PC-3 (cell line): Measurements from ENCODE around the gene CEP68.

Experiments
- CTCF ChIP-seq: fragments of 300-600 bp; sonication (generic); conservative IDR thresholded peaks from 2 replicates; pipeline ENCODE4 v1.5.1; 2017; ENCODE audit warnings: antibody characterized with exemption, low read depth, mild to moderate bottlenecking, low read length
- EZH2 ChIP-seq: fragments of 300-600 bp; sonication (generic); IDR thresholded peaks from one replicate; pipeline ENCODE4 v1.6.1; 2017; ENCODE audit warnings: antibody characterized with exemption, mild to moderate bottlenecking, low read length; ENCODE audit not compliant: unreplicated experiment

- no peak for TF ChIP-seq CTCF
- TF ChIP-seq EZH2, result no peak
Measured at GRCh38 chr2:65081232-65081685, 25.0 kb downstream of the CEP68 start.
